SJCRH30 (cell line): ENCODE results near the gene QRICH2. TPM values are rescaled to one million over a fixed set of nuclear protein-coding genes. Genes with fewer than 3 reads are reported as not detected.
"Not testable (repeated sequence)": the region's sequence is repeated elsewhere in the genome, so short reads cannot be mapped to it uniquely, and the experiment has no call there.

Source experiments
- DNase-seq, 2 experiments: peaks; one replicate each; pipeline ENCODE4 v3.0.0-alpha.2; 2015 to 2020
- H3K27ac ChIP-seq: fragments of 250-450 bp; sonication (Bioruptor Pico); 2 replicates; pipeline ENCODE4 v1.5.1; 2020; ENCODE audit warnings: mild to moderate bottlenecking, moderate library complexity
- H3K27me3 ChIP-seq: fragments of 250-450 bp; sonication (Bioruptor Pico); 2 replicates; pipeline ENCODE4 v1.5.1; 2020; ENCODE audit warnings: mild to moderate bottlenecking, moderate library complexity
- H3K36me3 ChIP-seq: fragments of 250-450 bp; sonication (Bioruptor Pico); 2 replicates; pipeline ENCODE4 v1.5.1; 2020; ENCODE audit warnings: mild to moderate bottlenecking, moderate library complexity
- H3K4me1 ChIP-seq: fragments of 250-450 bp; sonication (Bioruptor Pico); 2 replicates; pipeline ENCODE4 v1.5.1; 2020; ENCODE audit warnings: mild to moderate bottlenecking, moderate library complexity
- H3K4me3 ChIP-seq: fragments of 250-450 bp; sonication (Bioruptor Pico); 2 replicates; pipeline ENCODE4 v1.5.1; 2020; ENCODE audit warnings: mild to moderate bottlenecking, moderate library complexity
- H3K9me3 ChIP-seq: fragments of 250-450 bp; sonication (Bioruptor Pico); replicated peaks from 2 replicates; pipeline ENCODE4 v1.5.1; 2020; ENCODE audit warnings: mild to moderate bottlenecking, moderate library complexity
- total RNA-seq: library from RNA; depleted of rRNA; stranded (reverse); fragments of >200 nt; shearing (Covaris generic); gene quantifications from 2 replicates; pipeline ENCODE4 v1.2.3, GENCODE V29; 2014

Gene QRICH2
- total RNA-seq, 1 experiment from 2014 or later, result 2.7 TPM

- H3K27me3 ChIP-seq, result no peaks in the 10 kb centered on the region
- H3K27ac ChIP-seq, result no peak overlapping the region
- H3K36me3 ChIP-seq, result peaks cover 36% of the 10 kb centered on the region
- H3K9me3 ChIP-seq, result no peaks in the 10 kb centered on the region
- peaks cover 65% of the 10 kb centered on the region for H3K4me1 ChIP-seq
- DNase-seq, result no peak
- H3K4me3 ChIP-seq, result no peak overlapping the region
Observed at GRCh38 chr17:76268015-76268749, 39.9 kb downstream of the QRICH2 start.

- H3K27ac ChIP-seq, result not testable (repeated sequence)
- peaks cover 68% of the 10 kb centered on the region for H3K4me1 ChIP-seq
Observed at GRCh38 chr17:76267581-76268001, 40.5 kb downstream of the QRICH2 start.

GRCh38 chr17:76267051-76267576 lies 41.0 kb downstream of the QRICH2 start:
- DNase-seq, result no peak
- peaks cover 33% of the 10 kb centered on the region for H3K36me3 ChIP-seq
- peaks cover 66% of the 10 kb centered on the region for H3K4me1 ChIP-seq
- no peaks in the 10 kb centered on the region for H3K9me3 ChIP-seq
- H3K4me3 ChIP-seq, result peak overlapping the region; percentile 96
- no peaks in the 10 kb centered on the region for H3K27me3 ChIP-seq
- peak overlapping the region; percentile 67; the same call in 1 of the 2 replicates for H3K27ac ChIP-seq

More at GRCh38 chr17:76267581-76268001, 40.5 kb downstream of the QRICH2 start:
- not testable (repeated sequence) for DNase-seq, H3K4me3 ChIP-seq, H3K27me3 ChIP-seq, H3K9me3 ChIP-seq
- peaks cover 33% of the 10 kb centered on the region for H3K36me3 ChIP-seq

GRCh38 chr17:76266244-76266938 lies 41.7 kb downstream of the QRICH2 start:
- H3K4me1 ChIP-seq, result peaks cover 59% of the 10 kb centered on the region
- peak overlapping the region; percentile 67 for H3K27ac ChIP-seq
- no peaks in the 10 kb centered on the region for H3K27me3 ChIP-seq
- DNase-seq, result peak in 1 of 2 experiments; percentile 61
- peak overlapping the region; percentile 96 for H3K4me3 ChIP-seq
- no peaks in the 10 kb centered on the region for H3K9me3 ChIP-seq
- peaks cover 30% of the 10 kb centered on the region for H3K36me3 ChIP-seq

GRCh38 chr17:76265624-76266243 lies 42.3 kb downstream of the QRICH2 start:
- H3K27ac ChIP-seq, result peak overlapping the region; percentile 67
- H3K4me1 ChIP-seq, result peaks cover 53% of the 10 kb centered on the region
- DNase-seq, result peak; percentile 71 to 74
- H3K36me3 ChIP-seq, result peaks cover 23% of the 10 kb centered on the region
- H3K9me3 ChIP-seq, result no peaks in the 10 kb centered on the region
- peak overlapping the region; percentile 96 for H3K4me3 ChIP-seq
- H3K27me3 ChIP-seq, result no peaks in the 10 kb centered on the region

- Histone ChIP-seq H3K27me3 (no peaks in the 10 kb centered on the region), H3K4me1 (peaks cover 48% of the 10 kb centered on the region), H3K4me3 (peak within 1 kb of the TSS; percentile 96), H3K27ac (peak within 1 kb of the TSS; percentile 89), H3K36me3 (peaks cover 20% of the 10 kb centered on the region), H3K9me3 (no peaks in the 10 kb centered on the region)
- peak; percentile 100 for DNase-seq
Observed at GRCh38 chr17:76264755-76265623, 43.1 kb downstream of the QRICH2 start, which contains the start of gene UBALD2. Gene UBALD2, plus strand, starts transcription at chr17:76265348. Its CDS starts 158 bp downstream, at chr17:76265506.

- H3K4me3 ChIP-seq, result peak overlapping the region; percentile 36
- H3K27ac ChIP-seq, result peak overlapping the region; percentile 89
- no peak for DNase-seq
- H3K27me3 ChIP-seq, result no peaks in the 10 kb centered on the region
- peaks cover 15% of the 10 kb centered on the region for H3K36me3 ChIP-seq
- H3K9me3 ChIP-seq, result no peaks in the 10 kb centered on the region
- H3K4me1 ChIP-seq, result peaks cover 42% of the 10 kb centered on the region
Observed at GRCh38 chr17:76264425-76264754, 43.7 kb downstream of the QRICH2 start.

- Histone ChIP-seq H3K36me3 (peaks cover 14% of the 10 kb centered on the region), H3K27ac (peak overlapping the region; percentile 89), H3K9me3 (no peaks in the 10 kb centered on the region), H3K4me3 (no peak overlapping the region), H3K27me3 (no peaks in the 10 kb centered on the region), H3K4me1 (peaks cover 37% of the 10 kb centered on the region)
- DNase-seq, result no peak
Observed at GRCh38 chr17:76263896-76264295, 44.2 kb downstream of the QRICH2 start.

GRCh38 chr17:76262732-76263344 lies 45.2 kb downstream of the QRICH2 start:
- peak in 1 of 2 experiments; percentile 69 for DNase-seq
- Histone ChIP-seq H3K9me3 (no peaks in the 10 kb centered on the region), H3K27me3 (no peaks in the 10 kb centered on the region), H3K36me3 (peaks cover 7% of the 10 kb centered on the region), H3K4me3 (no peak overlapping the region), H3K4me1 (peaks cover 29% of the 10 kb centered on the region), H3K27ac (no peak overlapping the region)

GRCh38 chr17:76261421-76262215 lies 46.5 kb downstream of the QRICH2 start:
- no peak overlapping the region for H3K4me3 ChIP-seq
- no peaks in the 10 kb centered on the region for H3K36me3 ChIP-seq
- H3K4me1 ChIP-seq, result peaks cover 20% of the 10 kb centered on the region
- H3K27ac ChIP-seq, result no peak overlapping the region
- no peaks in the 10 kb centered on the region for H3K27me3 ChIP-seq
- no peaks in the 10 kb centered on the region for H3K9me3 ChIP-seq
- DNase-seq, result peak in 1 of 2 experiments; percentile 53

GRCh38 chr17:76260669-76261068 lies 47.4 kb downstream of the QRICH2 start:
- H3K36me3 ChIP-seq, result no peaks in the 10 kb centered on the region
- peaks cover 19% of the 10 kb centered on the region for H3K4me1 ChIP-seq
- DNase-seq, result no peak
- H3K9me3 ChIP-seq, result no peaks in the 10 kb centered on the region
- H3K27ac ChIP-seq, result no peak overlapping the region
- no peak overlapping the region for H3K4me3 ChIP-seq
- no peaks in the 10 kb centered on the region for H3K27me3 ChIP-seq

GRCh38 chr17:76260220-76260619 lies 47.9 kb downstream of the QRICH2 start:
- no peak overlapping the region for H3K27ac ChIP-seq
- DNase-seq, result no peak
- H3K9me3 ChIP-seq, result no peaks in the 10 kb centered on the region
- no peaks in the 10 kb centered on the region for H3K36me3 ChIP-seq
- no peaks in the 10 kb centered on the region for H3K27me3 ChIP-seq
- H3K4me1 ChIP-seq, result peaks cover 19% of the 10 kb centered on the region
- H3K4me3 ChIP-seq, result no peak overlapping the region

- DNase-seq, H3K27ac ChIP-seq, H3K27me3 ChIP-seq, H3K4me3 ChIP-seq, H3K9me3 ChIP-seq, H3K36me3 ChIP-seq: not testable (repeated sequence)
- H3K4me1 ChIP-seq, result peaks cover 25% of the 10 kb centered on the region
Observed at GRCh38 chr17:76256430-76257050, 51.5 kb downstream of the QRICH2 start.
